GM12872 (cell line): ENCODE data around the gene PDE6B.

Experiments used
- CTCF ChIP-seq: IDR thresholded peaks from 3 replicates; pipeline ENCODE4 v1.5.1; 2011; ENCODE audit warnings: low read depth, mild to moderate bottlenecking, low read length, moderate library complexity; ENCODE audit not compliant: insufficient read depth

The PDE6B gene

GRCh38 chr4:661881-662761 lies 36.7 kb downstream of the PDE6B start:
- TF ChIP-seq CTCF, result no peak

GRCh38 chr4:663046-663437 lies 37.7 kb downstream of the PDE6B start:
- TF ChIP-seq CTCF, result no peak

- no peak for TF ChIP-seq CTCF
These were observed 38.4 kb downstream of the PDE6B start for GRCh38 chr4:663438-664428.

- TF ChIP-seq CTCF, result no peak
These were observed 39.4 kb downstream of the PDE6B start for GRCh38 chr4:664713-665231.

GRCh38 chr4:665381-665750 lies 40.0 kb downstream of the PDE6B start:
- no peak for TF ChIP-seq CTCF

GRCh38 chr4:665751-666435 lies 40.5 kb downstream of the PDE6B start:
- no peak for TF ChIP-seq CTCF
